ENCODE measurements around the gene NCOA7. TPM values are rescaled to one million over a fixed set of nuclear protein-coding genes. Genes with fewer than 3 reads are reported as not detected.
"Not testable (repeated sequence)": the region's sequence is repeated elsewhere in the genome, so short reads cannot be mapped to it uniquely, and the experiment has no call there.

NCOA7 gene
- total RNA-seq, 1 donor from 2014 or later: 74.9 TPM

DNA sequence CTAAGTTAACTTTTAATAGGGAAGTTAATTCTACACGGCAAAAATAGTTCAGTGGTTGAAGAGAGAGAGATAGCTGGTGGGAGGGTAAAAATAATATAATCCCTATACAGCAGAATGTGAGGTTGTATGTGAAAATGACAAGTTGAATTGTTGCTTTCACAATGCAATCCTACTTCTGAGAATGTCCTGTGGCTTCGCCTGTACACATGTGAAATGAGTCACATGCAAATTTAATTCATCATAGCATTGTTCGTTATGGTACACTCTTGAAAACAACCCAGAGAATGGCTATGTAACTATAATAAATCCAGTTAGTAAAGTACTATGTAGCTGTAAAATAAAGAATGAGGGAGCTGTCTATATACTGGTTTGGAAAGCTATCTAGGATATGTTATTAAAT lies 119.8 kb downstream of the NCOA7 start:
- H3K4me1 Mint-ChIP-seq (ENCODE audit: low read depth): peaks cover 7% of the 10 kb centered on the region
- H3K27ac Mint-ChIP-seq (ENCODE audit: unreplicated experiment): no peak overlapping the region
- DNase-seq (ENCODE audit: low spot score): no peak
- H3K36me3 Mint-ChIP-seq (ENCODE audit: low read depth): peaks cover 45% of the 10 kb centered on the region
- no peak overlapping the region for H3K4me3 Mint-ChIP-seq (ENCODE audit: unreplicated experiment)
- TF ChIP-seq, protein P1, sequence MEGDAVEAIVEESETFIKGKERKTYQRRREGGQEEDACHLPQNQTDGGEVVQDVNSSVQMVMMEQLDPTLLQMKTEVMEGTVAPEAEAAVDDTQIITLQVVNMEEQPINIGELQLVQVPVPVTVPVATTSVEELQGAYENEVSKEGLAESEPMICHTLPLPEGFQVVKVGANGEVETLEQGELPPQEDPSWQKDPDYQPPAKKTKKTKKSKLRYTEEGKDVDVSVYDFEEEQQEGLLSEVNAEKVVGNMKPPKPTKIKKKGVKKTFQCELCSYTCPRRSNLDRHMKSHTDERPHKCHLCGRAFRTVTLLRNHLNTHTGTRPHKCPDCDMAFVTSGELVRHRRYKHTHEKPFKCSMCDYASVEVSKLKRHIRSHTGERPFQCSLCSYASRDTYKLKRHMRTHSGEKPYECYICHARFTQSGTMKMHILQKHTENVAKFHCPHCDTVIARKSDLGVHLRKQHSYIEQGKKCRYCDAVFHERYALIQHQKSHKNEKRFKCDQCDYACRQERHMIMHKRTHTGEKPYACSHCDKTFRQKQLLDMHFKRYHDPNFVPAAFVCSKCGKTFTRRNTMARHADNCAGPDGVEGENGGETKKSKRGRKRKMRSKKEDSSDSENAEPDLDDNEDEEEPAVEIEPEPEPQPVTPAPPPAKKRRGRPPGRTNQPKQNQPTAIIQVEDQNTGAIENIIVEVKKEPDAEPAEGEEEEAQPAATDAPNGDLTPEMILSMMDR (IDR thresholded peaks at IDR 0.05): no peak
- no peaks in the 10 kb centered on the region for H3K27me3 Mint-ChIP-seq (ENCODE audit: low read depth)
- H3K9me3 Mint-ChIP-seq (ENCODE audit: low read depth): no peaks in the 10 kb centered on the region

- H3K4me1 Mint-ChIP-seq (ENCODE audit: low read depth); H3K9me3 Mint-ChIP-seq (ENCODE audit: low read depth); DNase-seq (ENCODE audit: low spot score); H3K27ac Mint-ChIP-seq (ENCODE audit: unreplicated experiment); H3K27me3 Mint-ChIP-seq (ENCODE audit: low read depth); H3K4me3 Mint-ChIP-seq (ENCODE audit: unreplicated experiment): not testable (repeated sequence)
- peaks cover 46% of the 10 kb centered on the region for H3K36me3 Mint-ChIP-seq (ENCODE audit: low read depth)
These were observed 120.3 kb downstream of the NCOA7 start for GRCh38 chr6:125911051-125911451.

- not testable (repeated sequence) for H3K27ac Mint-ChIP-seq (ENCODE audit: unreplicated experiment); H3K4me3 Mint-ChIP-seq (ENCODE audit: unreplicated experiment); DNase-seq (ENCODE audit: low spot score); H3K4me1 Mint-ChIP-seq (ENCODE audit: low read depth); H3K9me3 Mint-ChIP-seq (ENCODE audit: low read depth); H3K27me3 Mint-ChIP-seq (ENCODE audit: low read depth)
- peaks cover 44% of the 10 kb centered on the region for H3K36me3 Mint-ChIP-seq (ENCODE audit: low read depth)
These were observed 121.7 kb downstream of the NCOA7 start for GRCh38 chr6:125912430-125912829.

DNA sequence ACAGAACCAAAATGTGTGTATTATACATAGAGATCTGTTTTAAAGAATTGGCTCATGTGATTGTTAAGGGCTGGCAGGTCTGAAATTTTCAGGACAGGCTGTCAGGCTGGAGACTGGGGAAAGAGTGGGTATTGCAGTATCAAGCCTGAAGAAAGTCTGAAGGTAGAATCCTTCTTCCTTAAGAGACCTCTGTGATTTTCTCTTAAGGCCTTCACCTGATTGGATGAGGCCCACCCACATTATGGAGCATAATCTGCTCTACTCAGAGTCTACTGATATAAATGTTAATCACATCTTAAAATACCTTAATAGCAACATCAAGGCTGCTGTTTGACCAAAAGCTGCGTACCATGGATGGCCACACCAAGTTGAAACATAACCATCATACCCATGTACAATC lies 122.4 kb downstream of the NCOA7 start:
- Mint-ChIP-seq H3K4me3 (ENCODE audit: unreplicated experiment) (no peak overlapping the region), H3K4me1 (ENCODE audit: low read depth) (peaks cover 3% of the 10 kb centered on the region), H3K36me3 (ENCODE audit: low read depth) (peaks cover 40% of the 10 kb centered on the region), H3K27me3 (ENCODE audit: low read depth) (no peaks in the 10 kb centered on the region), H3K27ac (ENCODE audit: unreplicated experiment) (no peak overlapping the region), H3K9me3 (ENCODE audit: low read depth) (no peaks in the 10 kb centered on the region)
- TF ChIP-seq, protein P1 (IDR thresholded peaks at IDR 0.05): no peak
- DNase-seq (ENCODE audit: low spot score): no peak

GRCh38 chr6:125913864-125914351 lies 123.1 kb downstream of the NCOA7 start:
- no peak for DNase-seq (ENCODE audit: low spot score)
- peaks cover 35% of the 10 kb centered on the region for H3K36me3 Mint-ChIP-seq (ENCODE audit: low read depth)
- peak overlapping the region; percentile 76 for H3K27ac Mint-ChIP-seq (ENCODE audit: unreplicated experiment)
- TF ChIP-seq, protein P1 (IDR thresholded peaks at IDR 0.05): no peak
- peaks cover 10% of the 10 kb centered on the region for H3K4me1 Mint-ChIP-seq (ENCODE audit: low read depth)
- H3K4me3 Mint-ChIP-seq (ENCODE audit: unreplicated experiment): no peak overlapping the region
- no peaks in the 10 kb centered on the region for H3K9me3 Mint-ChIP-seq (ENCODE audit: low read depth)
- H3K27me3 Mint-ChIP-seq (ENCODE audit: low read depth): no peaks in the 10 kb centered on the region

DNA sequence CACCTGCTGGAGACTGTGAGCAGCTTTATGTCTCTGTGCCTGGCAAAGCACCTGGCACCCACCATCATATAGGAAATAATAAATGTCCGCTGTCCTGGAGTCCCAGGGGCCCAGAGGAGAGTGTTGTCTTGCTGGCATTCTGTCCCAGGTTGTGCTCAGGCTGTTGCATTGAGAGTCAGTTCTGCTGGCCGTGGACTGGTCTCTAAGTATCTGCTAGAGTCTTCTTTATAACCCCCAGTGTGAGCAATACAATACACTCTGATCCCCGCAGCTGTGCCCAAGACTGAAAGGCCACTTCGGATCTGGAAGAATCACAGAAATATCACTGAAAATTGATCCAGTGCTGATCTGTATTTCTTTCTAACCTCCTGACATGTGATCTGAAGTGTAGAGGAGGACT lies 127.5 kb downstream of the NCOA7 start:
- Mint-ChIP-seq H3K36me3 (ENCODE audit: low read depth) (peaks cover 40% of the 10 kb centered on the region), H3K27me3 (ENCODE audit: low read depth) (no peaks in the 10 kb centered on the region), H3K27ac (ENCODE audit: unreplicated experiment) (peak overlapping the region; percentile 32), H3K4me3 (ENCODE audit: unreplicated experiment) (no peak overlapping the region), H3K9me3 (ENCODE audit: low read depth) (no peaks in the 10 kb centered on the region), H3K4me1 (ENCODE audit: low read depth) (peaks cover 44% of the 10 kb centered on the region)
- DNase-seq (ENCODE audit: low spot score): no peak
- TF ChIP-seq, protein P1 (IDR thresholded peaks at IDR 0.05): no peak
